GM12878 (cell line): ENCODE data around the gene ANAPC10.

Experiments
- EZH2 ChIP-seq: IDR thresholded peaks from 2 replicates; pipeline ENCODE4 v1.6.1; 2012; ENCODE audit warnings: low read depth, mild to moderate bottlenecking, control low read depth, inconsistent platforms, low read length, borderline replicate concordance; ENCODE audit not compliant: control insufficient read depth
- KDM1A ChIP-seq: fragments of 200-600 bp; sonication (generic); IDR thresholded peaks from 2 replicates; pipeline ENCODE4 v1.6.1; 2016; ENCODE audit warnings: borderline replicate concordance
- MYC ChIP-seq: IDR thresholded peaks from 2 replicates; pipeline ENCODE4 v1.6.1; 2011; ENCODE audit warnings: mild to moderate bottlenecking, low read length, moderate library complexity, inconsistent platforms; ENCODE audit not compliant: insufficient read depth, insufficient replicate concordance, insufficient read length, severe bottlenecking
- POLR2A ChIP-seq: IDR thresholded peaks from 2 replicates; pipeline ENCODE4 v1.6.1; 2011; ENCODE audit warnings: low read depth, mild to moderate bottlenecking, low read length
- POLR2AphosphoS5 ChIP-seq: IDR thresholded peaks from 2 replicates; pipeline ENCODE4 v1.6.1; 2011; ENCODE audit warnings: mild to moderate bottlenecking, low read length, inconsistent platforms
- SRF ChIP-seq, 2 experiments: IDR thresholded peaks; 2 replicates each; pipeline ENCODE4 v1.6.1; 2011; ENCODE audit warnings: low read depth in 2 of 2, low read length in 2 of 2, mild to moderate bottlenecking in 1 of 2, moderate library complexity in 1 of 2
- TCF3 ChIP-seq: IDR thresholded peaks from 2 replicates; pipeline ENCODE4 v1.6.1; 2012; ENCODE audit warnings: low read depth, mild to moderate bottlenecking, low read length, borderline replicate concordance; ENCODE audit not compliant: insufficient read depth
- TCF7 ChIP-seq: IDR thresholded peaks from 2 replicates; pipeline ENCODE4 v1.6.1; 2014; ENCODE audit warnings: antibody characterized with exemption, borderline replicate concordance
- ZSCAN29 ChIP-seq: fragments of 450-650 bp; IDR thresholded peaks from 2 replicates; pipeline ENCODE4 v1.6.1; 2017; ENCODE audit warnings: mild to moderate bottlenecking, moderate library complexity
- TF ChIP-seq, protein P1 (sequence below): IDR thresholded peaks from 2 replicates; pipeline ENCODE4 v1.6.1; 2012; ENCODE audit warnings: low read length, inconsistent platforms
- TF ChIP-seq, protein P2 (sequence below), 3 experiments: IDR thresholded peaks in 2 of 3; conservative IDR thresholded peaks in 1 of 3; 2 replicates each; pipeline ENCODE4 v1.5.1; 2011; ENCODE audit warnings: low read depth in 3 of 3, low read length in 3 of 3, mild to moderate bottlenecking in 3 of 3, control low read depth in 2 of 3, moderate library complexity in 2 of 3, inconsistent platforms in 1 of 3, mixed read lengths in 1 of 3; ENCODE audit not compliant: control insufficient read depth in 2 of 3, insufficient read depth in 1 of 3; ENCODE audit errors: extremely low read depth in 1 of 3
- TF ChIP-seq, protein P3 (sequence below): fragments of 450-650 bp; IDR thresholded peaks from 2 replicates; pipeline ENCODE4 v1.6.1; 2016; ENCODE audit warnings: mild to moderate bottlenecking

DNA sequence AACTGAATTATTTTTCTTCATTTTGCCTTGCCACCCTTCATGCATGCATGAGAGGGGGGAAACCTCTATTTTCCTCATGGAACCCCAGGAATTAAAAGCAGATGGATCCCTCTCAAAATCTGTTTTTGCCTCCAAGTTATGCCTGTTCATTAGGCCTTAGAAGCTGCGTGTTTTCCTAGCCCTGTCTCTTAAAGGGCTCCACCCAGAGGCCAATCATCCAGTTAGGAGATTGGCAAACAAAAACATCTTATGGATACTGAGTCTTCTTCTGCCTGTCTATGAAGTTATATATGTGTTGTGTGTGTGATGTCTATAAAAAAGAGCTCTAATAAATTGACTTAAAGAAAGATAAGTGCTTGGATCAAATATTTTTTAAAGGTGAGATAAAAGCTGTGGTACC lies 142.9 kb downstream of the ANAPC10 start:
- TF ChIP-seq SRF (IDR thresholded peaks at IDR 0.05; ENCODE audit: low read depth in 2 of 2, low read length in 2 of 2) (no peak), TCF7 (no peak), MYC (no peak), EZH2 (no peak), ZSCAN29 (no peak), POLR2A (no peak), TCF3 (no peak), KDM1A (no peak), POLR2AphosphoS5 (no peak)
- TF ChIP-seq, protein P1, sequence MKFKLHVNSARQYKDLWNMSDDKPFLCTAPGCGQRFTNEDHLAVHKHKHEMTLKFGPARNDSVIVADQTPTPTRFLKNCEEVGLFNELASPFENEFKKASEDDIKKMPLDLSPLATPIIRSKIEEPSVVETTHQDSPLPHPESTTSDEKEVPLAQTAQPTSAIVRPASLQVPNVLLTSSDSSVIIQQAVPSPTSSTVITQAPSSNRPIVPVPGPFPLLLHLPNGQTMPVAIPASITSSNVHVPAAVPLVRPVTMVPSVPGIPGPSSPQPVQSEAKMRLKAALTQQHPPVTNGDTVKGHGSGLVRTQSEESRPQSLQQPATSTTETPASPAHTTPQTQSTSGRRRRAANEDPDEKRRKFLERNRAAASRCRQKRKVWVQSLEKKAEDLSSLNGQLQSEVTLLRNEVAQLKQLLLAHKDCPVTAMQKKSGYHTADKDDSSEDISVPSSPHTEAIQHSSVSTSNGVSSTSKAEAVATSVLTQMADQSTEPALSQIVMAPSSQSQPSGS: no peak
- TF ChIP-seq, protein P2, sequence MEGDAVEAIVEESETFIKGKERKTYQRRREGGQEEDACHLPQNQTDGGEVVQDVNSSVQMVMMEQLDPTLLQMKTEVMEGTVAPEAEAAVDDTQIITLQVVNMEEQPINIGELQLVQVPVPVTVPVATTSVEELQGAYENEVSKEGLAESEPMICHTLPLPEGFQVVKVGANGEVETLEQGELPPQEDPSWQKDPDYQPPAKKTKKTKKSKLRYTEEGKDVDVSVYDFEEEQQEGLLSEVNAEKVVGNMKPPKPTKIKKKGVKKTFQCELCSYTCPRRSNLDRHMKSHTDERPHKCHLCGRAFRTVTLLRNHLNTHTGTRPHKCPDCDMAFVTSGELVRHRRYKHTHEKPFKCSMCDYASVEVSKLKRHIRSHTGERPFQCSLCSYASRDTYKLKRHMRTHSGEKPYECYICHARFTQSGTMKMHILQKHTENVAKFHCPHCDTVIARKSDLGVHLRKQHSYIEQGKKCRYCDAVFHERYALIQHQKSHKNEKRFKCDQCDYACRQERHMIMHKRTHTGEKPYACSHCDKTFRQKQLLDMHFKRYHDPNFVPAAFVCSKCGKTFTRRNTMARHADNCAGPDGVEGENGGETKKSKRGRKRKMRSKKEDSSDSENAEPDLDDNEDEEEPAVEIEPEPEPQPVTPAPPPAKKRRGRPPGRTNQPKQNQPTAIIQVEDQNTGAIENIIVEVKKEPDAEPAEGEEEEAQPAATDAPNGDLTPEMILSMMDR (IDR thresholded peaks at IDR 0.05 in 2 of 3, conservative IDR thresholded peaks at IDR 0.05 in 1 of 3; ENCODE audit: control insufficient read depth in 2 of 3, extremely low read depth in 1 of 3, insufficient read depth in 1 of 3, low read depth in 3 of 3, low read length in 3 of 3): no peak
- TF ChIP-seq, protein P3, sequence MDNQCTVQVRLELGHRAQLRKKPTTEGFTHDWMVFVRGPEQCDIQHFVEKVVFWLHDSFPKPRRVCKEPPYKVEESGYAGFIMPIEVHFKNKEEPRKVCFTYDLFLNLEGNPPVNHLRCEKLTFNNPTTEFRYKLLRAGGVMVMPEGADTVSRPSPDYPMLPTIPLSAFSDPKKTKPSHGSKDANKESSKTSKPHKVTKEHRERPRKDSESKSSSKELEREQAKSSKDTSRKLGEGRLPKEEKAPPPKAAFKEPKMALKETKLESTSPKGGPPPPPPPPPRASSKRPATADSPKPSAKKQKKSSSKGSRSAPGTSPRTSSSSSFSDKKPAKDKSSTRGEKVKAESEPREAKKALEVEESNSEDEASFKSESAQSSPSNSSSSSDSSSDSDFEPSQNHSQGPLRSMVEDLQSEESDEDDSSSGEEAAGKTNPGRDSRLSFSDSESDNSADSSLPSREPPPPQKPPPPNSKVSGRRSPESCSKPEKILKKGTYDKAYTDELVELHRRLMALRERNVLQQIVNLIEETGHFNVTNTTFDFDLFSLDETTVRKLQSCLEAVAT: no peak
